ENCODE data around the gene ZSWIM6.

ZSWIM6 gene

DNA sequence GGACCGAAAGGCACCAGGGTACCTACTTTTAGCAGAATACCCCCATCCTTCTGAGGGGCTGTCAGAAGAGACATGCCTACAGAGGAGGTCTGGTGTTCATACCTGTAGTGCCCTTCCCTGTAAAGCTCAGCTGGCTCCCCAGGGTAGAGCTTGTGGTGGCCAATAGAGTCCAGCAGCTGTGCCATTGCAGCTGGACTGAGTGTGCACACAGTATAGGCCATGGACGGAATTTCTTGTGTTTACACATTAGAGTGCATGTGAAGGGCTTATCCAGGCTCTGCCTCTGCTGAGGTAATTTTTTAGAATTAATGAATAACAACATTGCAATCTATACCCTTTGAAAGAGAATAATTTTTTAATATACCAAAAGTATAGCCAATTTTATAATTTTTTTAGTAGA, 191.0 kb downstream of the ZSWIM6 start:
- Histone ChIP-seq H3K4me3 (ENCODE audit: low read depth, low read length) (no peak overlapping the region), H3K27ac (ENCODE audit: low read depth, low read length) (no peak overlapping the region), H3K9me3 (ENCODE audit: control insufficient read depth, insufficient read depth, low read depth, low read length) (no peaks in the 10 kb centered on the region), H3K9ac (ENCODE audit: low read length) (no peak overlapping the region), H3K36me3 (ENCODE audit: control insufficient read depth, insufficient read depth, low read length) (no peaks in the 10 kb centered on the region), H3K4me1 (ENCODE audit: control insufficient read depth, insufficient read depth, low read length) (no peaks in the 10 kb centered on the region), H3K27me3 (ENCODE audit: control insufficient read depth, insufficient read depth, low read length) (no peaks in the 10 kb centered on the region)

DNA sequence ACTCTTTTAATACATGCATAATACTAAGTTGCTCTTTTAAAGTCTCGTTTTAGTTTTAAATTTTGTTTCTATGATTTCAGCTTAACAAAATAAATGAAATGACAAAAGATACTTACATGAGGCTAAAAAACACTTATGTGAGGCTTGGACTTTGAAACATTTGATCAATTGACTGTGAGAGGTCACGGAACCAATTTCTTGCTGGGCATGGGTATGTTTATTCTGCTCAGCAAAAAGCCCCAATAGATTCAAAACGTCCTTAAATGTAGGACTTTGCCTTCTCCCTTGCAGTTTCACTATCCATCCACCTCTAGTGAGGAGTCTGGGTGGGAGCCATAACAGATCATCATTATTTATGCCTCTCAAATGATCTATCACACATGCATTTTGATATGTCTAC, 191.9 kb downstream of the ZSWIM6 start:
- H3K27me3 ChIP-seq (ENCODE audit: control insufficient read depth, insufficient read depth, low read length) = no peaks in the 10 kb centered on the region
- H3K9ac ChIP-seq (ENCODE audit: low read length) = no peak overlapping the region
- H3K9me3 ChIP-seq (ENCODE audit: control insufficient read depth, insufficient read depth, low read depth, low read length) = no peaks in the 10 kb centered on the region
- no peaks in the 10 kb centered on the region for H3K4me1 ChIP-seq (ENCODE audit: control insufficient read depth, insufficient read depth, low read length)
- H3K27ac ChIP-seq (ENCODE audit: low read depth, low read length) = no peak overlapping the region
- no peak overlapping the region for H3K4me3 ChIP-seq (ENCODE audit: low read depth, low read length)
- no peaks in the 10 kb centered on the region for H3K36me3 ChIP-seq (ENCODE audit: control insufficient read depth, insufficient read depth, low read length)

DNA sequence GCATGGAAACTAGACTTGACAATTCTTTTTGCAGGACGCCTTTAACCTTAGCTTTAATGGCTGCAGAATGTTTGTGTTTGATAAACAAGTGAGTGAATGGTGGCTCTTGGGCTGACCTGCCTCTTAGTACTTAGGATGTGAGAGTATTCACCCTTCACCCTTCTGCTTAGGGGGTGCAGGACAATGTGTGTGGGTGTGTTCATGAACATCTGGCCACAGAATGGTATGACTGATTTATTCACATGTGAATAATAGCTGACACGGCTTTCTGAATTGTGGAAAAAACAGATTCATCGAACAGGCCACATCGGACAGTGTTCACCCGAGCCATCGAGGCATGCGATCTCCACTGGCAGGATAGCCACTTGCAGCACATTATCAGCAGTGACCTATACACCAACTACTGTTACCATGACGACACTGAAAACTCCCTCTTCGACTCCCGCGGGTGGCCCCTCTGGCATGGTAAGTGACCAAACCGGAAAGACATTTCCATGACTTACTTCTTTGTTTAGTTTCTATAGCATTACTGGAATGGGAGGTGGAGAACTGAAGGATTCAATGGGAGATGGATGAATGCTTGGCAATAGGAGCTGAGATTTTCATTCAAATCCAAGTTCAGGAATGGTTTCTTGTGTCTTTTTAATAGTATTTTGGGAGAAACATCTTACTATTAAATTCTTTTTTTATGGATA, 193.6 kb downstream of the ZSWIM6 start:
- H3K9me3 ChIP-seq (ENCODE audit: control insufficient read depth, insufficient read depth, low read depth, low read length) = no peaks in the 10 kb centered on the region
- H3K27ac ChIP-seq (ENCODE audit: low read depth, low read length) = no peak overlapping the region
- H3K4me1 ChIP-seq (ENCODE audit: control insufficient read depth, insufficient read depth, low read length) = no peaks in the 10 kb centered on the region
- H3K36me3 ChIP-seq (ENCODE audit: control insufficient read depth, insufficient read depth, low read length) = no peaks in the 10 kb centered on the region
- H3K27me3 ChIP-seq (ENCODE audit: control insufficient read depth, insufficient read depth, low read length) = no peaks in the 10 kb centered on the region
- H3K9ac ChIP-seq (ENCODE audit: low read length) = no peak overlapping the region
- H3K4me3 ChIP-seq (ENCODE audit: low read depth, low read length) = no peak overlapping the region

DNA sequence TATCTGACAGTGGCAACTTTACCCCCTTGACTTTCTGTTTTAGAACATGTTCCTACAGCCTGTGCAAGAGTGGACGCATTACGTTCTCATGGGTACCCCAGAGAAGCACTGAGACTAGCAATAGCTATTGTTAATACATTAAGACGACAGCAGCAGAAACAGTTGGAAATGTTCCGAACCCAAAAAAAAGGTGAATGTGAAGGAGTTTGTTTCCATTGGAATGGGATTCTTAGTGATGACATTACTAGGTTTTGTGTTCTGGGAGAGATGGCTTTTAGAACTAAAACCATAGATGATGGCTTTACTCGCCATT, 194.1 kb downstream of the ZSWIM6 start:
- Histone ChIP-seq H3K9me3 (ENCODE audit: control insufficient read depth, insufficient read depth, low read depth, low read length) (no peaks in the 10 kb centered on the region), H3K27ac (ENCODE audit: low read depth, low read length) (no peak overlapping the region), H3K4me3 (ENCODE audit: low read depth, low read length) (no peak overlapping the region), H3K9ac (ENCODE audit: low read length) (no peak overlapping the region), H3K36me3 (ENCODE audit: control insufficient read depth, insufficient read depth, low read length) (no peaks in the 10 kb centered on the region), H3K4me1 (ENCODE audit: control insufficient read depth, insufficient read depth, low read length) (no peaks in the 10 kb centered on the region), H3K27me3 (ENCODE audit: control insufficient read depth, insufficient read depth, low read length) (no peaks in the 10 kb centered on the region)

DNA sequence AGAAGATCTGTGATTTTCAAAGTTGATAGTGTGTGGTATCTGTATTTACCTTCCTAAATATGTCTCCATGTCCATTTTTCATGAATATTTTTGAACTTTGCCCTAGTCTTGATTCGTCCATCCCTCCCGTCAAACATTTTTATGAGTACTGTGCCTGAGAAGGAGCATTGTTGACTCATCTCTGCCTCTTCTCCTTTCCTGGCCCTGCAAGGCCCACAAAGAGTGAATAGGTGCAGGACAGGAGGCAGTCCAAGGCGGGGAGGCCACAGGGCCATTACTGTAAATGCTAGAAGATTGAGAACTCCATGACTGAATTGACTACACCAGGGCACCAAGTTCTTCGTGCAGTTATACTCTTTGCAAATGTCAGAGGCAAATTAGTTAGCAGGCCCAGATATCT, 200.9 kb downstream of the ZSWIM6 start:
- Histone ChIP-seq H3K27ac (ENCODE audit: low read depth, low read length) (no peak overlapping the region), H3K9ac (ENCODE audit: low read length) (no peak overlapping the region), H3K36me3 (ENCODE audit: control insufficient read depth, insufficient read depth, low read length) (peaks cover 18% of the 10 kb centered on the region), H3K27me3 (ENCODE audit: control insufficient read depth, insufficient read depth, low read length) (no peaks in the 10 kb centered on the region), H3K9me3 (ENCODE audit: control insufficient read depth, insufficient read depth, low read depth, low read length) (no peaks in the 10 kb centered on the region; the same call in 1 of the 2 replicates), H3K4me3 (ENCODE audit: low read depth, low read length) (no peak overlapping the region), H3K4me1 (ENCODE audit: control insufficient read depth, insufficient read depth, low read length) (no peaks in the 10 kb centered on the region)

DNA sequence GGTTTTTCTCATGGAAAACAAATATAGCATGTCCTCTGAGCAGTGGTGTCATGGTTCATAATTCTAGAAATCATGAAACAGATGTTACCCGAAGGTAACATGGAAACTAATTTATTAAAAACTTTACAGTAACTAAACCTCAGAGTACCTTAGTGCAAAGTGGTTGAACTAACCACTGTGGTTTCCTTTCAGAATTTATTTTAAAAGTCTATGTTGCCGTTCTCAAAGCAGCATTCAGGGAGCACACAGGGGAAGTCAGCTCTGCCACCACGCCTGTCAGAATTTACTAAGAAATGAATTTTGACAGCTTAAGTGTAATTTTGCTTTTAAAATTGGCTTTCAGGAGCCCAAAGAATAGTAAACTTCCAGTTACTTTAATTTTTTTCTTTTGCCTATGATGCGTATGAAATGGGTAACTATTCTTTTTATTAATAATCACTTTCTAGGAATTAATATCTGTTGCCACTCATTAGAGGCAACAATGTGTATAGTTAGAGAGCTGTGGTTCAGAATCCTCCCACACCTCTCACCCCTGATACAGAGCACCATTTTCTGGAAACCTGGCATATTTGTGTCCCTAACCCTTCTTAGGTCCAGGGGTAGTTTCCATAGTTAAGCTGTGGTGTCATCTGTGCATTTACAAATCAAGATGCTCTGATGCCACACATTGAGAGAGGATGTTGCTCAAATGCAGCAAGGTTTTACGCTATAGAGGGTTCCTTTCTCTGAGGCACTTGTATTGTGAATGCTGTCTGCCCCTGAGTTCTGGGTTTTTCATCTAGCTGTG, 202.6 kb downstream of the ZSWIM6 start:
- Histone ChIP-seq H3K36me3 (ENCODE audit: control insufficient read depth, insufficient read depth, low read length) (peaks cover 35% of the 10 kb centered on the region), H3K4me3 (ENCODE audit: low read depth, low read length) (no peak overlapping the region), H3K27ac (ENCODE audit: low read depth, low read length) (no peak overlapping the region), H3K9ac (ENCODE audit: low read length) (no peak overlapping the region), H3K4me1 (ENCODE audit: control insufficient read depth, insufficient read depth, low read length) (no peaks in the 10 kb centered on the region), H3K9me3 (ENCODE audit: control insufficient read depth, insufficient read depth, low read depth, low read length) (no peaks in the 10 kb centered on the region; the same call in 1 of the 2 replicates), H3K27me3 (ENCODE audit: control insufficient read depth, insufficient read depth, low read length) (no peaks in the 10 kb centered on the region)

DNA sequence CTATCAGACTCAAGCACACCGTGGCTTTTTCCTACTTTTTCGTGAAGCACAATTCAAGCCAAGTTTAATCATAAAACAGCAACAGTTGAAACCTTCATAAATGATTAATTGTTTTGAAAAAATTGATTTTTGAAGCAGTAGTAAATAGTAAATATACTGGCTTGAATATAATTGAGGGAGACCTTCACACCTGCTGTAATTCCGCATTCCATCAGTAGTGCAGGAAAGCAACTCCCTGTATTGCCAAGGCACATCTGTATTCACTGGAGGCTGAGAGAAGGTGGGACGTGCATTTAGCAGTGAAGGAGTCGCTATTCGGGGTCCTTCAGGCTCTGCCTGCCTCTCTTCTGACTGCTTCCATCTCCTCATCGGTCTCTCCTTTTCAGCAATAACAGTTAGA, 203.8 kb downstream of the ZSWIM6 start:
- Histone ChIP-seq H3K27me3 (ENCODE audit: control insufficient read depth, insufficient read depth, low read length) (no peaks in the 10 kb centered on the region), H3K9ac (ENCODE audit: low read length) (no peak overlapping the region), H3K27ac (ENCODE audit: low read depth, low read length) (no peak overlapping the region), H3K9me3 (ENCODE audit: control insufficient read depth, insufficient read depth, low read depth, low read length) (no peaks in the 10 kb centered on the region; the same call in 1 of the 2 replicates), H3K36me3 (ENCODE audit: control insufficient read depth, insufficient read depth, low read length) (peaks cover 39% of the 10 kb centered on the region), H3K4me1 (ENCODE audit: control insufficient read depth, insufficient read depth, low read length) (no peaks in the 10 kb centered on the region), H3K4me3 (ENCODE audit: low read depth, low read length) (no peak overlapping the region)

DNA sequence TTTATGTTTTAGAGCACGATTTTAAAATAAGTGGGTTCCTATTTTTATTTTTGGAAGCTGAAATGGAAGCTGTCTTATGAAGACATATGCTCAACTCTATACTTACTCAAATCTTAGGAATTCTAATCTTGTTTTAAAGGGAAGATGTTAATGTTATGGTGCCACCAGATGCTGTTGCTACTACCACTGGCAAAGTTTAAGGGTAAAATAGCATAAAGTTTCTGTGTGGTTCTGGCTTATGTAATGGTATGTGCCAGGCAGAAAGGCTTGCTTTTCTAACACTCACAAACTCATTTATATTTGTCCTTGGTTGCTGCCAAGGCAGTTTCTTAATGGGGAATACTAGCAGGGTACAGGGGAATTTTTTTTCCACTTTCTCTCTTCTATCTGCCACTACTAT, 204.9 kb downstream of the ZSWIM6 start:
- Histone ChIP-seq H3K9ac (ENCODE audit: low read length) (no peak overlapping the region), H3K36me3 (ENCODE audit: control insufficient read depth, insufficient read depth, low read length) (peaks cover 40% of the 10 kb centered on the region), H3K27ac (ENCODE audit: low read depth, low read length) (no peak overlapping the region)

DNA sequence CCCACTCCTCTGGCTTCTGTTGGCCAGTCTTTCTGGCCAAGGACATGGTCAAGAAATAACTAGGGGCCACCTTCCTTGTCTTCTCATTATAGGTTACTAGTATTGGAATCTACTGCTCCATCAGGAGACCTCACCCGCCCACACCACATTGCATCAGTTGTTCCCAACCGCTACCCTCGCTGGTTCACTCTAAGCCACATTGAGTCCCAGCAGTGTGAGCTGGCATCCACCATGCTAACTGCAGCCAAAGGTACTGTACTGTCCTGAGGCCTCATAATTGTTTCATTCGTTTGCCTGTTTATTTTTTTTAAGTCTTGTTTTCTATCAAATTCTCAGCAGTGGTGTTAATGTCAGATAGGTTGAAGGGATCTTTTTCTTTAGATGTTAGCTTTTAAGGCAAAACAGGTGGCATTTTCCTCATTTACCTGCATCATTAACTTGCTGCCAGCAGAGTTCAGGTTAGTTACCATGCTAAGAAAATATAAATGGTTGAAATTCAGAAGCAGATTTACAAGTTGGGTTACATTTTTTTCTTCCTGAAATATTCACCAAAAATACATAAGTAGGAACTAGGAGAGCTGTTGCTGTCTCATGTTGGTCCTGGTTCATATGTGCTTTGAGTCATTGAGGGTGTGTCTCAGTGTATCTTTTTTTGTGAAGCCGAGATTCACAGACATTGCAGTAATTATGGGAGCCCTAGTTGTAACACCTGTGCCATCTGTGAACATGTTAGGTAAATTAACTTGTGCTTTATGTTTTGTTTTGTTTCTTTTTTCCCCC, 206.9 kb downstream of the ZSWIM6 start:
- no peak overlapping the region for H3K9ac ChIP-seq (ENCODE audit: low read length)
- H3K36me3 ChIP-seq (ENCODE audit: control insufficient read depth, insufficient read depth, low read length) = peaks cover 60% of the 10 kb centered on the region
- no peak overlapping the region for H3K27ac ChIP-seq (ENCODE audit: low read depth, low read length)

More for the DNA sequence above, 204.9 kb downstream of the ZSWIM6 start:
- H3K9me3 ChIP-seq (ENCODE audit: control insufficient read depth, insufficient read depth, low read depth, low read length) = peaks cover 2% of the 10 kb centered on the region; the same call in 1 of the 2 replicates
- no peaks in the 10 kb centered on the region for H3K4me1 ChIP-seq (ENCODE audit: control insufficient read depth, insufficient read depth, low read length)
- H3K4me3 ChIP-seq (ENCODE audit: low read depth, low read length) = no peak overlapping the region
- no peaks in the 10 kb centered on the region for H3K27me3 ChIP-seq (ENCODE audit: control insufficient read depth, insufficient read depth, low read length)

DNA sequence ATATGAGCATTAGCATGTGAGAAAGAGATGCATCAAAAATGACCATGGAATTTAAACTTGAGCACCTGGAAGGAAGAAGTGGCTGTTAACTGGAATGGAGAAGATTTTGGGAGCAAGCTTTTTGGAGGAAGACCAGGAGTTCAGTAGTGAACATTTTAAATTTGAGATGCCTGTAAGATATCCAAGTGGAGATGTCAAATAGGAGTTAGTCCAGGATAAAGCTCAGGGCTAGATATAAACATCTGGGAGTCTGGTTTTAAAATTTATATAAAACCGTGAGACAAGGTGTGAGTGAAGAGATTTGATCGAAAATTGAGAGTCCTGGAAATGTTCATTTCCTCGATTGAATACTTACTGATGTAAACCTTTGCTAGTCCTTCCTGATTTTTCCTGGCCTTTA, 217.5 kb downstream of the ZSWIM6 start:
- Histone ChIP-seq H3K9ac (ENCODE audit: low read length) (no peak overlapping the region), H3K4me3 (ENCODE audit: low read depth, low read length) (no peak overlapping the region), H3K4me1 (ENCODE audit: control insufficient read depth, insufficient read depth, low read length) (no peaks in the 10 kb centered on the region), H3K27me3 (ENCODE audit: control insufficient read depth, insufficient read depth, low read length) (no peaks in the 10 kb centered on the region), H3K9me3 (ENCODE audit: control insufficient read depth, insufficient read depth, low read depth, low read length) (peaks cover 13% of the 10 kb centered on the region; the same call in 1 of the 2 replicates), H3K27ac (ENCODE audit: low read depth, low read length) (no peak overlapping the region), H3K36me3 (ENCODE audit: control insufficient read depth, insufficient read depth, low read length) (peaks cover 1% of the 10 kb centered on the region; the same call in 1 of the 2 replicates)

More for the DNA sequence above, 206.9 kb downstream of the ZSWIM6 start:
- Histone ChIP-seq H3K27me3 (ENCODE audit: control insufficient read depth, insufficient read depth, low read length) (no peaks in the 10 kb centered on the region), H3K4me1 (ENCODE audit: control insufficient read depth, insufficient read depth, low read length) (no peaks in the 10 kb centered on the region), H3K9me3 (ENCODE audit: control insufficient read depth, insufficient read depth, low read depth, low read length) (peaks cover 2% of the 10 kb centered on the region; the same call in 1 of the 2 replicates), H3K4me3 (ENCODE audit: low read depth, low read length) (no peak overlapping the region)
